ENCODE data around the gene RASAL3. TPM values are rescaled to one million over a fixed set of nuclear protein-coding genes. Genes with fewer than 3 reads are reported as not detected.

Gene RASAL3
- total RNA-seq, 1 donor from 2014 or later: 107 TPM

- Mint-ChIP-seq H3K4me3 (ENCODE audit: low read depth) (no peak overlapping the region), H3K36me3 (ENCODE audit: low read depth) (no peaks in the 10 kb centered on the region), H3K27ac (no peak overlapping the region), H3K27me3 (ENCODE audit: low read depth) (no peaks in the 10 kb centered on the region), H3K4me1 (ENCODE audit: low read depth) (peaks cover under 1% of the 10 kb centered on the region), H3K9me3 (no peaks in the 10 kb centered on the region)
- intact Hi-C loops (cut with micrococcal nuclease): no loop called here
- DNase-seq (ENCODE audit: low spot score): no peak
These were observed 23.0 kb downstream of the RASAL3 start for GRCh38 chr19:15441317-15441716.

- intact Hi-C loops (cut with micrococcal nuclease): no loop called here
- Mint-ChIP-seq H3K9me3 (no peaks in the 10 kb centered on the region), H3K27ac (no peak overlapping the region), H3K4me3 (ENCODE audit: low read depth) (no peak overlapping the region), H3K4me1 (ENCODE audit: low read depth) (peaks cover 3% of the 10 kb centered on the region), H3K36me3 (ENCODE audit: low read depth) (no peaks in the 10 kb centered on the region), H3K27me3 (ENCODE audit: low read depth) (no peaks in the 10 kb centered on the region)
- no peak for DNase-seq (ENCODE audit: low spot score)
These were observed 24.3 kb downstream of the RASAL3 start for GRCh38 chr19:15439821-15440641.

- H3K27me3 Mint-ChIP-seq (ENCODE audit: low read depth): no peaks in the 10 kb centered on the region
These were observed 25.1 kb downstream of the RASAL3 start for GRCh38 chr19:15439078-15439799.

GRCh38 chr19:15438577-15438976, 25.8 kb downstream of the RASAL3 start:
- Mint-ChIP-seq H3K27ac (no peak overlapping the region), H3K9me3 (no peaks in the 10 kb centered on the region), H3K36me3 (ENCODE audit: low read depth) (no peaks in the 10 kb centered on the region), H3K4me3 (ENCODE audit: low read depth) (no peak overlapping the region), H3K27me3 (ENCODE audit: low read depth) (no peaks in the 10 kb centered on the region), H3K4me1 (ENCODE audit: low read depth) (peaks cover 4% of the 10 kb centered on the region)
- intact Hi-C loops (cut with micrococcal nuclease): no loop called here
- no peak for DNase-seq (ENCODE audit: low spot score)

More at GRCh38 chr19:15439078-15439799, 25.1 kb downstream of the RASAL3 start:
- no peaks in the 10 kb centered on the region for H3K9me3 Mint-ChIP-seq
- peaks cover 3% of the 10 kb centered on the region for H3K4me1 Mint-ChIP-seq (ENCODE audit: low read depth)
- intact Hi-C loops (cut with micrococcal nuclease): no loop called here
- H3K4me3 Mint-ChIP-seq (ENCODE audit: low read depth): no peak overlapping the region
- H3K27ac Mint-ChIP-seq: no peak overlapping the region
- H3K36me3 Mint-ChIP-seq (ENCODE audit: low read depth): no peaks in the 10 kb centered on the region
- no peak for DNase-seq (ENCODE audit: low spot score)

- Mint-ChIP-seq H3K4me1 (ENCODE audit: low read depth) (peaks cover 9% of the 10 kb centered on the region), H3K9me3 (no peaks in the 10 kb centered on the region), H3K27me3 (ENCODE audit: low read depth) (no peaks in the 10 kb centered on the region), H3K36me3 (ENCODE audit: low read depth) (no peaks in the 10 kb centered on the region), H3K4me3 (ENCODE audit: low read depth) (no peak overlapping the region), H3K27ac (no peak overlapping the region)
- DNase-seq (ENCODE audit: low spot score): no peak
- intact Hi-C loops (cut with micrococcal nuclease): no loop called here
These were observed 26.2 kb downstream of the RASAL3 start for GRCh38 chr19:15438124-15438496.

GRCh38 chr19:15437355-15438123, 26.8 kb downstream of the RASAL3 start:
- no peak overlapping the region for H3K4me3 Mint-ChIP-seq (ENCODE audit: low read depth)
- H3K36me3 Mint-ChIP-seq (ENCODE audit: low read depth): no peaks in the 10 kb centered on the region

GRCh38 chr19:15436826-15437110, 27.6 kb downstream of the RASAL3 start:
- no peak overlapping the region for H3K27ac Mint-ChIP-seq
- no peak for DNase-seq (ENCODE audit: low spot score)
- H3K4me3 Mint-ChIP-seq (ENCODE audit: low read depth): no peak overlapping the region
- intact Hi-C loops (cut with micrococcal nuclease): no loop called here
- peaks cover 11% of the 10 kb centered on the region for H3K4me1 Mint-ChIP-seq (ENCODE audit: low read depth)
- no peaks in the 10 kb centered on the region for H3K27me3 Mint-ChIP-seq (ENCODE audit: low read depth)
- peaks cover 3% of the 10 kb centered on the region for H3K36me3 Mint-ChIP-seq (ENCODE audit: low read depth)
- no peaks in the 10 kb centered on the region for H3K9me3 Mint-ChIP-seq

More at GRCh38 chr19:15437355-15438123, 26.8 kb downstream of the RASAL3 start:
- Mint-ChIP-seq H3K4me1 (ENCODE audit: low read depth) (peaks cover 11% of the 10 kb centered on the region), H3K27me3 (ENCODE audit: low read depth) (no peaks in the 10 kb centered on the region), H3K27ac (no peak overlapping the region), H3K9me3 (no peaks in the 10 kb centered on the region)
- no peak for DNase-seq (ENCODE audit: low spot score)
- intact Hi-C loops (cut with micrococcal nuclease): no loop called here

- H3K4me1 Mint-ChIP-seq (ENCODE audit: low read depth): peaks cover 16% of the 10 kb centered on the region
- peaks cover 8% of the 10 kb centered on the region for H3K36me3 Mint-ChIP-seq (ENCODE audit: low read depth)
- H3K4me3 Mint-ChIP-seq (ENCODE audit: low read depth): no peak overlapping the region
- no peaks in the 10 kb centered on the region for H3K9me3 Mint-ChIP-seq
- no peak for DNase-seq (ENCODE audit: low spot score)
- H3K27ac Mint-ChIP-seq: no peak overlapping the region
- H3K27me3 Mint-ChIP-seq (ENCODE audit: low read depth): no peaks in the 10 kb centered on the region
- intact Hi-C loops (cut with micrococcal nuclease): no loop called here
These were observed 28.1 kb downstream of the RASAL3 start for GRCh38 chr19:15436012-15436825.

GRCh38 chr19:15433519-15434069, 30.8 kb downstream of the RASAL3 start:
- Mint-ChIP-seq H3K36me3 (ENCODE audit: low read depth) (peaks cover 14% of the 10 kb centered on the region), H3K4me3 (ENCODE audit: low read depth) (peak overlapping the region; percentile 97), H3K27me3 (ENCODE audit: low read depth) (no peaks in the 10 kb centered on the region), H3K4me1 (ENCODE audit: low read depth) (peaks cover 21% of the 10 kb centered on the region), H3K27ac (peak overlapping the region; percentile 93), H3K9me3 (no peaks in the 10 kb centered on the region)
- intact Hi-C loops (cut with micrococcal nuclease): no loop called here
- no peak for DNase-seq (ENCODE audit: low spot score)

GRCh38 chr19:15432629-15433518, 31.5 kb downstream of the RASAL3 start:
- Mint-ChIP-seq H3K27ac (peak overlapping the region; percentile 93), H3K36me3 (ENCODE audit: low read depth) (peaks cover 14% of the 10 kb centered on the region), H3K9me3 (no peaks in the 10 kb centered on the region), H3K27me3 (ENCODE audit: low read depth) (no peaks in the 10 kb centered on the region), H3K4me3 (ENCODE audit: low read depth) (peak overlapping the region; percentile 97), H3K4me1 (ENCODE audit: low read depth) (peaks cover 21% of the 10 kb centered on the region)
- DNase-seq (ENCODE audit: low spot score): peak; percentile 94
- intact Hi-C loops (cut with micrococcal nuclease): loop anchor here (1.0 kb wide), 3 partner anchors 14 to 122 kb away; no protein-coding TSS in a partner anchor

GRCh38 chr19:15432018-15432494, 32.3 kb downstream of the RASAL3 start:
- Mint-ChIP-seq H3K36me3 (ENCODE audit: low read depth) (peaks cover 21% of the 10 kb centered on the region), H3K4me3 (ENCODE audit: low read depth) (peak overlapping the region; percentile 97), H3K27me3 (ENCODE audit: low read depth) (no peaks in the 10 kb centered on the region), H3K27ac (peak overlapping the region; percentile 92), H3K4me1 (ENCODE audit: low read depth) (peaks cover 21% of the 10 kb centered on the region), H3K9me3 (no peaks in the 10 kb centered on the region)
- DNase-seq (ENCODE audit: low spot score): no peak
- intact Hi-C loops (cut with micrococcal nuclease): loop anchor here (1.0 kb wide), 3 partner anchors 13 to 123 kb away; no protein-coding TSS in a partner anchor
